PC-9 (cell line): ENCODE results near the gene RIMS1. TPM values are rescaled to one million over a fixed set of nuclear protein-coding genes. Genes with fewer than 3 reads are reported as not detected.

Source experiments
- BruUV-seq: library from RNA; stranded (reverse); fragments of 400-500 nt; replicated peaks from 2 replicates; lab custom pipeline; 2021; lab: Mats Ljungman, UMichigan
- CTCF ChIA-PET: fragments of 300-600 bp; sonication (Branson Sonifier 250); formaldehyde crosslinking; loops from one replicate; lab custom pipeline; 2022; ENCODE audit warnings: antibody characterized with exemption; lab: Charles Lee
- POLR2A ChIA-PET: fragments of 300-600 bp; sonication (Branson Sonifier 250); formaldehyde crosslinking; loops from one replicate; lab custom pipeline; 2022; ENCODE audit warnings: antibody characterized with exemption; ENCODE audit not compliant: unreplicated experiment; lab: Charles Lee
- DNase-seq, 2 experiments: peaks; one replicate each; pipeline versions ENCODE4 v3.0.0 to v3.0.0-alpha.2; 2015 to 2022; ENCODE audit warnings: mixed read lengths in 1 of 2
- H2AFZ ChIP-seq: fragments of 200-600 bp; sonication (generic); 2 replicates; pipeline ENCODE4 v1.8.1; 2017; ENCODE audit warnings: antibody characterized with exemption
- H3F3A ChIP-seq: fragments of 200-600 bp; sonication (generic); 2 replicates; pipeline ENCODE4 v1.8.1; 2017; ENCODE audit warnings: antibody characterized with exemption, mild to moderate bottlenecking, low read depth; ENCODE audit not compliant: insufficient read depth
- H3K27ac ChIP-seq: fragments of 200-600 bp; sonication (generic); 2 replicates; pipeline ENCODE4 v1.6.1; 2016; ENCODE audit warnings: mixed run types
- H3K27me3 ChIP-seq: fragments of 200-600 bp; sonication (generic); 2 replicates; pipeline ENCODE4 v1.6.1; 2016; ENCODE audit warnings: low read depth, mixed run types; ENCODE audit not compliant: insufficient read depth
- H3K36me3 ChIP-seq: fragments of 200-600 bp; sonication (generic); 2 replicates; pipeline ENCODE4 v1.6.1; 2016; ENCODE audit warnings: low read depth, mixed run types
- H3K4me1 ChIP-seq: fragments of 200-600 bp; sonication (generic); replicated peaks from 2 replicates; pipeline ENCODE4 v1.6.1; 2016; ENCODE audit warnings: mixed run types; ENCODE audit not compliant: insufficient read depth
- H3K4me2 ChIP-seq: fragments of 200-600 bp; sonication (generic); 2 replicates; pipeline ENCODE4 v1.6.1; 2017; ENCODE audit warnings: mixed run types
- H3K4me3 ChIP-seq: fragments of 200-600 bp; sonication (generic); 2 replicates; pipeline ENCODE4 v1.6.1; 2016; ENCODE audit warnings: mixed run types
- H3K79me2 ChIP-seq: fragments of 200-600 bp; sonication (generic); 2 replicates; pipeline ENCODE4 v1.6.1; 2017; ENCODE audit warnings: low read depth, mixed run types
- H3K9me2 ChIP-seq: fragments of 200-600 bp; sonication (generic); 2 replicates; pipeline ENCODE4 v1.8.1; 2017; ENCODE audit warnings: mild to moderate bottlenecking; ENCODE audit not compliant: insufficient read depth
- H3K9me3 ChIP-seq: fragments of 200-600 bp; sonication (generic); 2 replicates; pipeline ENCODE4 v1.8.1; 2016; ENCODE audit warnings: low read depth; ENCODE audit not compliant: insufficient read depth
- H4K20me1 ChIP-seq: fragments of 200-600 bp; sonication (generic); 2 replicates; pipeline ENCODE4 v1.8.1; 2017; ENCODE audit not compliant: insufficient read depth
- CTCF ChIP-seq: fragments of 200-600 bp; sonication (generic); conservative IDR thresholded peaks from 2 replicates; pipeline ENCODE4 v1.6.1; 2017; ENCODE audit warnings: mixed run types, antibody characterized with exemption, mild to moderate bottlenecking, moderate library complexity
- EZH2 ChIP-seq: fragments of 200-600 bp; sonication (generic); IDR thresholded peaks from 2 replicates; pipeline ENCODE4 v1.8.0; 2017; ENCODE audit warnings: antibody characterized with exemption, low read depth
- intact Hi-C: fragments of 100-400 bp; cut with micrococcal nuclease; formaldehyde crosslinking; loops from one replicate; pipeline ENCODE4 v1.10.0; 2022; ENCODE audit not compliant: unreplicated experiment
- total RNA-seq: library from RNA; stranded (reverse); gene quantifications from 2 replicates; pipeline ENCODE4 v1.2.3, GENCODE V29; 2021

The RIMS1 gene
- total RNA-seq, 1 experiment from 2014 or later = not detected

- Histone ChIP-seq H2AFZ (no peak overlapping the region), H3K4me1 (no peaks in the 10 kb centered on the region), H3K9me2 (no peaks in the 10 kb centered on the region), H3F3A (no peaks in the 10 kb centered on the region), H3K4me2 (no peak overlapping the region), H3K9me3 (no peaks in the 10 kb centered on the region), H4K20me1 (no peaks in the 10 kb centered on the region), H3K36me3 (no peaks in the 10 kb centered on the region), H3K27me3 (no peaks in the 10 kb centered on the region), H3K79me2 (no peaks in the 10 kb centered on the region), H3K4me3 (no peak overlapping the region), H3K27ac (no peak overlapping the region)
- ChIA-PET CTCF (interaction anchor here (0.7 to 1.3 kb wide), 5 partner anchors 160 to 915 kb away, joined by 3 to 7 read pairs (median 6); no protein-coding TSS in a partner anchor), POLR2A (no interaction called here)
- TF ChIP-seq EZH2 (no peak), CTCF (peak; percentile 100)
- intact Hi-C loops = loop anchor here (1.0 to 5.0 kb wide), 5 partner anchors 170 to 915 kb away; no protein-coding TSS in a partner anchor
- peak; percentile 42 to 82 for DNase-seq
- BruUV-seq = no TSS peak
Measured at GRCh38 chr6:72411872-72412708, 525.7 kb downstream of the RIMS1 start.

GRCh38 chr6:72412709-72413044 is 526.3 kb downstream of the RIMS1 start:
- H3K9me3 ChIP-seq = no peaks in the 10 kb centered on the region
- no peaks in the 10 kb centered on the region for H3K9me2 ChIP-seq
- no peak for DNase-seq
- no peak overlapping the region for H3K4me3 ChIP-seq
- H3K4me1 ChIP-seq = no peaks in the 10 kb centered on the region
- no peak overlapping the region for H2AFZ ChIP-seq
- no peak overlapping the region for H3K4me2 ChIP-seq
- intact Hi-C loops = loop anchor here (1.0 to 5.0 kb wide), 5 partner anchors 170 to 914 kb away; no protein-coding TSS in a partner anchor
- H3K79me2 ChIP-seq = no peaks in the 10 kb centered on the region
- TF ChIP-seq EZH2 (no peak), CTCF (no peak)
- H3K36me3 ChIP-seq = no peaks in the 10 kb centered on the region
- H3K27ac ChIP-seq = no peak overlapping the region
- no TSS peak for BruUV-seq
- CTCF ChIA-PET = interaction anchor here (0.7 to 1.3 kb wide), 4 partner anchors 160 to 914 kb away, joined by 3 to 7 read pairs (median 6); no protein-coding TSS in a partner anchor
- POLR2A ChIA-PET = no interaction called here
- no peaks in the 10 kb centered on the region for H3K27me3 ChIP-seq
- no peaks in the 10 kb centered on the region for H3F3A ChIP-seq
- H4K20me1 ChIP-seq = no peaks in the 10 kb centered on the region

- H3K9me3 ChIP-seq = no peaks in the 10 kb centered on the region
- H3K9me2 ChIP-seq = no peaks in the 10 kb centered on the region
- H3K27me3 ChIP-seq = no peaks in the 10 kb centered on the region
- no peaks in the 10 kb centered on the region for H3K4me1 ChIP-seq
- H4K20me1 ChIP-seq = no peaks in the 10 kb centered on the region
- no peak overlapping the region for H3K27ac ChIP-seq
- H3K79me2 ChIP-seq = no peaks in the 10 kb centered on the region
- no peak for DNase-seq
- no peak overlapping the region for H3K4me3 ChIP-seq
- BruUV-seq = no TSS peak
- H3K36me3 ChIP-seq = no peaks in the 10 kb centered on the region
- no peak overlapping the region for H2AFZ ChIP-seq
- no peaks in the 10 kb centered on the region for H3F3A ChIP-seq
- ChIA-PET POLR2A (no interaction called here), CTCF (no interaction called here)
- no peak for TF ChIP-seq CTCF
- TF ChIP-seq EZH2 = no peak
- intact Hi-C loops = loop anchor here (2.0 to 5.0 kb wide), 2 partner anchors 168 to 913 kb away; no protein-coding TSS in a partner anchor
- no peak overlapping the region for H3K4me2 ChIP-seq
Measured at GRCh38 chr6:72413884-72414283, 527.5 kb downstream of the RIMS1 start.
